Heart left ventricle (tissue), 16 donors: ENCODE results near the gene PACS1. TPM values are rescaled to one million over a fixed set of nuclear protein-coding genes. Genes with fewer than 3 reads are reported as not detected.

Experiments used
- ATAC-seq, 4 donors: fragments of 200-7000 bp; cut with Tn5 transposase; one replicate each; pipeline ENCODE4 v1.9.1; 2020 to 2022; ENCODE audit warnings: moderate library complexity in 4 of 4, mild to moderate bottlenecking in 3 of 4, moderate number of reproducible peaks in 1 of 4
- DNase-seq, 5 donors: peaks; one replicate each; pipeline ENCODE4 v3.0.0-alpha.2; 2020
- H3K27ac ChIP-seq, 12 donors: fragments of 200-600 bp; sonication (generic) in 4 of 12; one replicate each; pipeline versions ENCODE4 v1.5.0 to v1.8.0; 2016 to 2022; ENCODE audit warnings: mild to moderate bottlenecking in 2 of 12
- H3K27me3 ChIP-seq, 9 donors: fragments of 200-600 bp; sonication (generic) in 2 of 9; one replicate each; pipeline versions ENCODE4 v1.5.1 to v1.8.0; 2016 to 2022; ENCODE audit warnings: mild to moderate bottlenecking in 3 of 9
- H3K36me3 ChIP-seq, 9 donors: fragments of 200-600 bp; sonication (generic) in 2 of 9; one replicate each; pipeline versions ENCODE4 v1.5.0 to v1.8.0; 2018 to 2022; ENCODE audit warnings: mild to moderate bottlenecking in 2 of 9
- H3K4me1 ChIP-seq, 12 donors: fragments of 200-600 bp; sonication (generic) in 4 of 12; one replicate each; pipeline versions ENCODE4 v1.5.0 to v1.8.0; 2016 to 2022; ENCODE audit warnings: mild to moderate bottlenecking in 3 of 12
- H3K4me3 ChIP-seq, 12 donors: fragments of 200-600 bp; sonication (generic) in 4 of 12; one replicate each; pipeline versions ENCODE4 v1.5.0 to v1.8.0; 2017 to 2022; ENCODE audit warnings: mild to moderate bottlenecking in 9 of 12, moderate library complexity in 4 of 12
- H3K9me3 ChIP-seq, 12 donors: fragments of 200-600 bp; sonication (generic) in 4 of 12; one replicate each; pipeline versions ENCODE4 v1.5.0 to v1.8.0; 2016 to 2022; ENCODE audit warnings: mild to moderate bottlenecking in 1 of 12
- CTCF ChIP-seq, 12 donors: fragments of 200-600 bp; sonication (generic) in 4 of 12; IDR thresholded peaks; one replicate each; pipeline versions ENCODE4 v1.5.0 to v1.8.0; 2018 to 2022; ENCODE audit warnings: antibody characterized with exemption in 12 of 12, mild to moderate bottlenecking in 5 of 12
- POLR2A ChIP-seq, 2 donors: fragments of 450-650 bp; IDR thresholded peaks; one replicate each; pipeline ENCODE4 v1.6.1; 2017; ENCODE audit warnings: antibody characterized with exemption in 2 of 2, mild to moderate bottlenecking in 2 of 2, moderate library complexity in 2 of 2
- WGBS, 4 donors: extraction: QIAGEN DNeasy Blood & Tissue Kit in 2 of 4; methylation state at CpG; one replicate each; pipeline versions ENCODE4 v1.1.5 to v1.1.7; 2013 to 2018; 5-methylcytosine and 5-hydroxymethylcytosine counted together
- intact Hi-C, 10 donors: fragments of 100-400 bp; cut with DNase I; formaldehyde crosslinking; loops; one replicate each; pipeline versions ENCODE4 v1.11.1 to v1.14.2; 2022
- polyA plus RNA-seq, 2 donors: library from polyadenylated mRNA; stranded (reverse); fragments of 200-250 nt; gene quantifications; one replicate each; pipeline ENCODE4 v1.2.3, GENCODE V29; 2013
- total RNA-seq, 9 donors: library from RNA; depleted of rRNA in 2 of 9; stranded (reverse); fragments of >200 nt in 2 of 9; fragmentation: NEBNext Ultra II Directional in 3 of 9; extraction: Animal tissue kit (Norgen Biotek cat#: 25700) in 3 of 9; gene quantifications; one replicate each; pipeline versions ENCODE4 v1.1.0 to v1.2.4, GENCODE V29; 2016 to 2023
- donor health status: ischemic (EF 13 %, LVEDD 7.1; RV severe dilation, severe dysfunction).
- donor health status: healthy with polysubstance abuse.
- donor health status: DM: no; HTN: yes; CAD: no.
- donor health status: DM: no; HTN: no; CAD: no.
- donor health status: ischemic (EF 25% LVEDD 6.9; RV normal size, moderate dysfunction).
- donor health status: ischemic (EF 25% LVEDD 5.7; RV mildly dilated, moderate dysfunction).
- donor health status: healthy.
- donor health status: DM: yes; HTN: yes; CAD: no.
- donor health status: ischemic (EF 35%, LVEDD 5.7; RV mildly dilated, moderate dysfunction).
- donor health status: nonischemic (EF 11% LVEDD 7.7; RV severe dilation, severe dysfunction).
- donor health status: DM: yes; HTN: yes; CAD: no.
- donor health status: PGD.
- donor health status: ischemic (EF 29% LVEDD 5.4; RV normal size, mild dysfunction).
- donor health status: nonischemic (EF 23%, LVEDD 6.1; RV moderate dilation, normal function).

PACS1 gene
- total and polyA plus RNA-seq, 11 donors, result 30.6 to 151 (median 89.8) TPM

- intact Hi-C loops, result loop anchor here in 1 of 10 donors (5.0 kb wide), 1 partner anchor 43 kb away; the partner anchor contains the start of gene RIN1
- H3K36me3 ChIP-seq, result no peaks in the 10 kb centered on the region
- H3K9me3 ChIP-seq, result no peaks in the 10 kb centered on the region
- no peak for ATAC-seq
- H3K27ac ChIP-seq, result no peak overlapping the region
- no peak for DNase-seq
- no peak overlapping the region for H3K4me3 ChIP-seq
- 75 to 84% (median 81%) methylated on average over 18 to 30 of the region's 30 CpGs for WGBS, 4 donors
- TF ChIP-seq CTCF (IDR thresholded peaks at IDR 0.05) (no peak), POLR2A (IDR thresholded peaks at IDR 0.05) (no peak)
- H3K4me1 ChIP-seq, result peaks cover 0 to 22% (median 8%) of the 10 kb centered on the region in 12 donors
- H3K27me3 ChIP-seq, result peaks cover 6 to 42% (median 26%) of the 10 kb centered on the region in 9 donors
These were observed 223.9 kb downstream of the PACS1 start for GRCh38 chr11:66293777-66294625.

Other genes starting within 250 kb of the PACS1 start
- under 1 TPM in 4 of 9 donors, not detected in 5; 0.13 to 0.52 (median 0.37) TPM for gene SNX32, start 236.3 kb upstream of the PACS1 start, total RNA-seq
- gene SNX32, start 236.3 kb upstream of the PACS1 start, polyA plus RNA-seq, result under 1 TPM; 0.11 to 0.54 TPM
- 100 to 1,000 TPM; 289 to 839 (median 424) TPM for gene CFL1, start 212.1 kb upstream of the PACS1 start, total RNA-seq
- 100 to 1,000 TPM; 289 to 973 TPM for gene CFL1, start 212.1 kb upstream of the PACS1 start, polyA plus RNA-seq
- gene MUS81, start 209.8 kb upstream of the PACS1 start, total RNA-seq, result 10 to 100 TPM; 24.6 to 39.6 (median 35.5) TPM
- gene MUS81, start 209.8 kb upstream of the PACS1 start, polyA plus RNA-seq, result 10 to 100 TPM; 53.0 to 56.1 TPM
- 100 to 1,000 TPM in 3 of 9 donors, 10 to 100 TPM in 6; 67.7 to 123 (median 88.7) TPM for gene EFEMP2, start 197.5 kb upstream of the PACS1 start, total RNA-seq
- 10 to 100 TPM; 43.6 to 86.6 TPM for gene EFEMP2, start 197.5 kb upstream of the PACS1 start, polyA plus RNA-seq
- 1 to 10 TPM in 3 of 9 donors, under 1 TPM in 5, not detected in 1; 0.16 to 9.4 (median 0.90) TPM for gene CTSW, start 190.4 kb upstream of the PACS1 start, total RNA-seq
- under 1 TPM; 0.17 to 0.53 TPM for gene CTSW, start 190.4 kb upstream of the PACS1 start, polyA plus RNA-seq
- 10 to 100 TPM; 48.2 to 93.9 (median 57.3) TPM for gene FIBP, start 181.8 kb upstream of the PACS1 start, total RNA-seq
- 10 to 100 TPM; 35.0 to 74.7 TPM for gene FIBP, start 181.8 kb upstream of the PACS1 start, polyA plus RNA-seq
- gene CCDC85B, start 179.6 kb upstream of the PACS1 start, total RNA-seq, result 10 to 100 TPM; 32.3 to 78.1 (median 36.9) TPM
- gene CCDC85B, start 179.6 kb upstream of the PACS1 start, polyA plus RNA-seq, result 10 to 100 TPM; 31.3 to 62.1 TPM
- 10 to 100 TPM in 1 of 9 donors, 1 to 10 TPM in 6, under 1 TPM in 2; 0.22 to 13.7 (median 1.5) TPM for gene FOSL1, start 169.9 kb upstream of the PACS1 start, total RNA-seq
- 10 to 100 TPM in 1 of 2 donors, 1 to 10 TPM in 1; 1.2 to 48.1 TPM for gene FOSL1, start 169.9 kb upstream of the PACS1 start, polyA plus RNA-seq
- 10 to 100 TPM; 17.0 to 49.0 (median 39.5) TPM for gene C11orf68, start 151.2 kb upstream of the PACS1 start, total RNA-seq
- 10 to 100 TPM; 34.0 to 41.5 TPM for gene C11orf68, start 151.2 kb upstream of the PACS1 start, polyA plus RNA-seq
- gene DRAP1, start 150.8 kb upstream of the PACS1 start, total RNA-seq, result 100 to 1,000 TPM in 4 of 9 donors, 10 to 100 TPM in 5; 76.5 to 144 (median 96.9) TPM
- gene DRAP1, start 150.8 kb upstream of the PACS1 start, polyA plus RNA-seq, result 100 to 1,000 TPM; 168 to 180 TPM
- under 1 TPM in 1 of 9 donors, not detected in 8; 0.51 TPM for gene TSGA10IP, start 124.8 kb upstream of the PACS1 start, total RNA-seq
- gene TSGA10IP, start 124.8 kb upstream of the PACS1 start, polyA plus RNA-seq, result not detected
- 10 to 100 TPM; 21.6 to 57.2 (median 31.1) TPM for gene SART1, start 108.5 kb upstream of the PACS1 start, total RNA-seq
- 10 to 100 TPM; 40.4 to 70.1 TPM for gene SART1, start 108.5 kb upstream of the PACS1 start, polyA plus RNA-seq
- gene EIF1AD, start 68.1 kb upstream of the PACS1 start, total RNA-seq, result 10 to 100 TPM; 13.0 to 25.2 (median 20.7) TPM
- gene EIF1AD, start 68.1 kb upstream of the PACS1 start, polyA plus RNA-seq, result 10 to 100 TPM; 12.9 to 44.0 TPM
- gene BANF1, start 67.8 kb upstream of the PACS1 start, total RNA-seq, result 100 to 1,000 TPM in 7 of 9 donors, 10 to 100 TPM in 2; 68.7 to 227 (median 187) TPM
- gene BANF1, start 67.8 kb upstream of the PACS1 start, polyA plus RNA-seq, result 100 to 1,000 TPM; 220 to 345 TPM
- gene CST6, start 58.3 kb upstream of the PACS1 start, total RNA-seq, result 1 to 10 TPM in 3 of 9 donors, under 1 TPM in 1, not detected in 5; 0.87 to 8.3 (median 2.3) TPM
- 1 to 10 TPM in 1 of 2 donors, not detected in 1; 6.3 TPM for gene CST6, start 58.3 kb upstream of the PACS1 start, polyA plus RNA-seq
- gene CATSPER1, start 43.8 kb upstream of the PACS1 start, total RNA-seq, result under 1 TPM in 2 of 9 donors, not detected in 7; 0.35 to 0.91 TPM
- under 1 TPM in 1 of 2 donors, not detected in 1; 0.12 TPM for gene CATSPER1, start 43.8 kb upstream of the PACS1 start, polyA plus RNA-seq
- 1 to 10 TPM in 8 of 9 donors, under 1 TPM in 1; 0.96 to 4.9 (median 2.4) TPM for gene GAL3ST3, start 21.1 kb upstream of the PACS1 start, total RNA-seq
- gene GAL3ST3, start 21.1 kb upstream of the PACS1 start, polyA plus RNA-seq, result 1 to 10 TPM in 1 of 2 donors, under 1 TPM in 1; 0.08 to 1.1 TPM
- 10 to 100 TPM; 69.8 to 92.9 (median 79.6) TPM for gene SF3B2, start 17.9 kb upstream of the PACS1 start, total RNA-seq
- gene SF3B2, start 17.9 kb upstream of the PACS1 start, polyA plus RNA-seq, result 100 to 1,000 TPM in 1 of 2 donors, 10 to 100 TPM in 1; 43.5 to 106 TPM
- 10 to 100 TPM; 24.7 to 78.5 (median 34.0) TPM for gene KLC2, start 187.4 kb downstream of the PACS1 start, total RNA-seq
- gene KLC2, start 187.4 kb downstream of the PACS1 start, polyA plus RNA-seq, result 10 to 100 TPM; 49.9 to 65.8 TPM
- gene RAB1B, start 198.4 kb downstream of the PACS1 start, total RNA-seq, result 100 to 1,000 TPM; 111 to 149 (median 128) TPM
- gene RAB1B, start 198.4 kb downstream of the PACS1 start, polyA plus RNA-seq, result 100 to 1,000 TPM; 161 to 178 TPM
- under 1 TPM in 2 of 9 donors, not detected in 7; 0.25 to 0.40 TPM for gene CNIH2, start 207.9 kb downstream of the PACS1 start, total RNA-seq
- gene CNIH2, start 207.9 kb downstream of the PACS1 start, polyA plus RNA-seq, result under 1 TPM in 1 of 2 donors, not detected in 1; 0.08 TPM
- gene YIF1A, start 218.9 kb downstream of the PACS1 start, total RNA-seq, result 10 to 100 TPM; 41.6 to 93.0 (median 65.3) TPM
- gene YIF1A, start 218.9 kb downstream of the PACS1 start, polyA plus RNA-seq, result 100 to 1,000 TPM in 1 of 2 donors, 10 to 100 TPM in 1; 49.9 to 136 TPM
- 1 to 10 TPM in 1 of 9 donors, under 1 TPM in 3, not detected in 5; 0.09 to 7.9 (median 0.18) TPM for gene TMEM151A, start 221.6 kb downstream of the PACS1 start, total RNA-seq
- under 1 TPM; 0.08 TPM for gene TMEM151A, start 221.6 kb downstream of the PACS1 start, polyA plus RNA-seq
- gene CD248, start 246.8 kb downstream of the PACS1 start, total RNA-seq, result 10 to 100 TPM in 5 of 9 donors, 1 to 10 TPM in 4; 6.5 to 33.1 (median 11.8) TPM
- 10 to 100 TPM in 1 of 2 donors, 1 to 10 TPM in 1; 6.0 to 19.9 TPM for gene CD248, start 246.8 kb downstream of the PACS1 start, polyA plus RNA-seq